Measurements from ENCODE around the gene FOXJ1. TPM values are rescaled to one million over a fixed set of nuclear protein-coding genes. Genes with fewer than 3 reads are reported as not detected.

FOXJ1 gene
- total and polyA plus RNA-seq, 4 experiments from 2014 or later = 0.19 to 0.20 TPM; not detected in 2

DNA sequence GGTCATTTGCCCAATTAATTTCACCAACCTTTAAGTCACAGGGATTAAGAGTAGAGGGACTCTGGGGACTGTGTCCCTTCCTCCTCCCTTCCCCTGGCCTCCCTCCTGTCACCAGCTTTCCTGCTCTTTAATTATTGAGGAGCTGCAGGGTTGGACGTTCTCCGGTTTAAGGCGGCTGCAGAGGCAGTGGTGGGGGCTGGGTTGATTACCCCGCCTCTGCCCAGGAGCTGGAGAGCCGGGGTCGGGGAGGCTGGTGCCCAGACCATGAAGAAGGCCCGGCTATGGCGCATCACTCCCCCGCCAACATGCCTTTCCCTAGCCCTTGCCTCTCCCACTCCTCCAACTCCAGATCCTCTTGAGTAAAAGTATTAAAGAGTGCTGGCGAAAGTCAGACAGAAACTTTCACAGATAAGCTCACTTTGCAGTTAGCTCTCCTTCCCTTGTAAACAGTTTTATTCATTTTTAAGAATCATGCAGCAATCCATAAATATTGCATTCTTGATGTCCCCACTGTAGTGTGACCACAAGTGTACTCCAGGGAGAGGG is 1.1 kb upstream of the FOXJ1 start:
- peak overlapping the region; percentile 37 to 94 (median 83) for H3K4me3 Mint-ChIP-seq
- peak overlapping the region; percentile 82 to 94 (median 87) for H3K27ac Mint-ChIP-seq
- Histone ChIP-seq H3K4me1 (ENCODE audit: insufficient read depth, low read length) (peaks cover 73% of the 10 kb centered on the region), H3K27ac (ENCODE audit: low read depth, low read length) (no peak overlapping the region), H3K9me3 (ENCODE audit: control insufficient read depth in 1 of 2, low read length in 2 of 2) (no peaks in the 10 kb centered on the region), H3K27me3 (ENCODE audit: insufficient read depth, low read length) (peaks cover 4% of the 10 kb centered on the region), H3K4me3 (ENCODE audit: low read length in 2 of 2) (no peak overlapping the region), H3K36me3 (ENCODE audit: insufficient read depth, low read length) (no peaks in the 10 kb centered on the region)
- no peaks in the 10 kb centered on the region for H3K9me3 Mint-ChIP-seq
- intact Hi-C loops (cut with micrococcal nuclease) = no loop called here
- CTCF ChIA-PET (ENCODE audit: partially characterized antibody) = interaction anchor here (0.9 to 18.1 kb wide), 6 partner anchors 10 to 137 kb away, joined by 3 to 214 read pairs (median 8); no protein-coding TSS in a partner anchor
- peaks cover 39 to 70% (median 54%) of the 10 kb centered on the region in 4 donors for H3K4me1 Mint-ChIP-seq
- DNase-seq = no peak
- H3K27me3 Mint-ChIP-seq = peaks cover 3% of the 10 kb centered on the region in 2 donors
- POLR2A ChIA-PET (ENCODE audit: partially characterized antibody) = interaction anchor here (0.7 to 8.1 kb wide), 11 partner anchors 10 to 127 kb away, joined by 3 to 157 read pairs (median 4); partner anchors contain the start of genes EXOC7 and UBALD2
- H3K36me3 Mint-ChIP-seq = no peaks in the 10 kb centered on the region

DNA sequence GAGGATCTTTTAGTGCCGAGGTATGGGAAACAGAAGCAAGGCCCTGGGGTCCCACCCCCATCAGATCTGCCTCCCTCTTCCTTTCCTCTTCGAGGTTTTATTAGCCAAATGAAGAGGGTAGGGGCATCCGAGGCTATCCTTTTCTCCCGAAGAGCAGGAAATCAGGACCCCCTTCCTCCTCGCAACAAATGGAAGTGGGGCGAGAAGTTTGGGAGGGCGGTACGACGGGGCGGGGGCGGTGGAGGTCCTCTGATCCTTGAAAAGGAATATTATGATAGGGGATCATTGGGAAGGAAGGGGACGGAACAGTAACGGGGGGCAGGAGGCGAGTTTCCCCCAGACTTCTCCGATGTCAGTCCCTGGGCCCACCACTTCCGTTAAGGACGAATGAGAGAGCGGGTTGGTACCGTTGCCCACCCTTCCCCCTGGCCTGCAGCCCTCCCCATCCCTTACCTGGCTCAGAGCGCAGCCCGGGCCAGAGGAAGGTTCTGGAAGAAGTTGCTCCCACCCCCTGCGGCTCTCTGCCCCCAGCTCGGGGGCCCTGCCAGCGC is 309 bp downstream of the FOXJ1 start:
- Histone ChIP-seq H3K9me3 (ENCODE audit: control insufficient read depth in 1 of 2, low read length in 2 of 2) (no peaks in the 10 kb centered on the region), H3K27me3 (ENCODE audit: insufficient read depth, low read length) (peaks cover 4% of the 10 kb centered on the region), H3K36me3 (ENCODE audit: insufficient read depth, low read length) (no peaks in the 10 kb centered on the region), H3K4me1 (ENCODE audit: insufficient read depth, low read length) (peaks cover 59% of the 10 kb centered on the region), H3K27ac (ENCODE audit: low read depth, low read length) (no peak overlapping the region), H3K4me3 (ENCODE audit: low read length in 2 of 2) (peak overlapping the region in 1 of 2 donors; percentile 48)
- Mint-ChIP-seq H3K36me3 (no peaks in the 10 kb centered on the region), H3K4me3 (peak overlapping the region; percentile 55 to 94 (median 84)), H3K9me3 (no peaks in the 10 kb centered on the region), H3K27me3 (peaks cover 3% of the 10 kb centered on the region in 2 donors), H3K27ac (peak overlapping the region in 5 of 7 donors; percentile 46 to 83 (median 75)), H3K4me1 (peaks cover 34 to 56% (median 45%) of the 10 kb centered on the region in 4 donors)
- intact Hi-C loops (cut with micrococcal nuclease) = loop anchor here (1.0 kb wide), 1 partner anchor 139 kb away; no protein-coding TSS in a partner anchor
- CTCF ChIA-PET (ENCODE audit: partially characterized antibody) = interaction anchor here (0.8 to 18.1 kb wide), 4 partner anchors 10 to 139 kb away, joined by 3 to 214 read pairs (median 22); no protein-coding TSS in a partner anchor
- DNase-seq = no peak
- POLR2A ChIA-PET (ENCODE audit: partially characterized antibody) = interaction anchor here (0.6 to 8.1 kb wide), 13 partner anchors 11 to 152 kb away, joined by 3 to 157 read pairs (median 4); partner anchors contain the start of gene UBALD2

DNA sequence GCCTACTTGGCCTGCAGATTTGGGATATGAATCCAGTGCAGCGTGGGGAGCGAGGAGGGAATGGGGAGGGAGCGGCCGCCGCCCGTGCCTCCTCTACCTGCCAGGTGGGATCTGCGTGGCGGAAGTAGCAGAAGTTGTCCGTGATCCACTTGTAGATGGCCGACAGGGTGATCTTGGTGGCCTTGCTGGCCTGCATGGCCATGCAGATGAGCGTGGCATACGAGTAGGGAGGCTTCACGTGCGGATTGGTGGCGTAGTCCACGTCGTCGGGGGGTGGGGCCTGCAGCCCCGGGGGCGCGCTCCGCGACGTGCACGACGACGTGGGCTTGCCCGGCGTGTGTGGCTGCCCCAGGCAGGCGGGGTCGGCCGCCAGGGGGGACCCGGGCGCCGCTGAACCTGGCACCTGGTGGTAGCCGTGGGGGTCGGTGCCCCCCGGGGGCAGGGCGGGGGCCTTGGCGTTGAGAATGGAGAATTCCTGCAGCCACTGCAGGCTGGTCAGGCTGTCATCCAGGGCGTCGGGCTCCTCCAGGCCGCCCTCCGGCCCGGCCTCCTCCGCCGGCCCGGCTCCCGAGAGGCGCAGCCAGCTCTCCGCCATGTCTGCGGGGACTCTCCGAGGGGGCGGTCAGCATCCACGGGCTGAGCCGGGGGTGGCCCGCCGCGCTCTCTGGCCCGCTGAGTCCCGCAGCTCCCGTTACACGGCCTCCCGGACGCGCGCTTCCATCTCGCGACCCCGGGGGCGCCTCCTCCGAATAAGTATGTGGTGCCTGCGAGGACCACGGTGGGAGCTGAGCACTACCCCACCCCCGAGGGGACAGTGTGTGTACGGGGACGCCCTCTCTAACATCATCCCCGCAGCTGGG is 1.0 kb downstream of the FOXJ1 start:
- peaks cover 59% of the 10 kb centered on the region for H3K4me1 ChIP-seq (ENCODE audit: insufficient read depth, low read length)
- peak in 3 of 5 donors; percentile 24 to 35 (median 29) for DNase-seq
- intact Hi-C loops (cut with micrococcal nuclease) = loop anchor here (1.0 kb wide), 1 partner anchor 139 kb away; no protein-coding TSS in a partner anchor
- H3K36me3 ChIP-seq (ENCODE audit: insufficient read depth, low read length) = no peaks in the 10 kb centered on the region
- ChIA-PET POLR2A (ENCODE audit: partially characterized antibody) (interaction anchor here (1.0 to 8.1 kb wide), 7 partner anchors 12 to 140 kb away, joined by 3 to 157 read pairs (median 11); partner anchors contain the start of gene UBALD2), CTCF (ENCODE audit: partially characterized antibody) (interaction anchor here (0.8 to 18.1 kb wide), 4 partner anchors 10 to 140 kb away, joined by 3 to 214 read pairs (median 22); no protein-coding TSS in a partner anchor)
- peaks cover 4% of the 10 kb centered on the region for H3K27me3 ChIP-seq (ENCODE audit: insufficient read depth, low read length)
- peak overlapping the region in 1 of 2 donors; percentile 48 for H3K4me3 ChIP-seq (ENCODE audit: low read length in 2 of 2)
- H3K9me3 ChIP-seq (ENCODE audit: control insufficient read depth in 1 of 2, low read length in 2 of 2) = no peaks in the 10 kb centered on the region
- Mint-ChIP-seq H3K9me3 (no peaks in the 10 kb centered on the region), H3K4me1 (peaks cover 30 to 53% (median 39%) of the 10 kb centered on the region in 4 donors), H3K36me3 (no peaks in the 10 kb centered on the region), H3K27ac (peak overlapping the region in 5 of 7 donors; percentile 46 to 83 (median 75)), H3K4me3 (peak overlapping the region; percentile 55 to 90 (median 84)), H3K27me3 (peaks cover 3% of the 10 kb centered on the region in 2 donors)
- H3K27ac ChIP-seq (ENCODE audit: low read depth, low read length) = no peak overlapping the region

DNA sequence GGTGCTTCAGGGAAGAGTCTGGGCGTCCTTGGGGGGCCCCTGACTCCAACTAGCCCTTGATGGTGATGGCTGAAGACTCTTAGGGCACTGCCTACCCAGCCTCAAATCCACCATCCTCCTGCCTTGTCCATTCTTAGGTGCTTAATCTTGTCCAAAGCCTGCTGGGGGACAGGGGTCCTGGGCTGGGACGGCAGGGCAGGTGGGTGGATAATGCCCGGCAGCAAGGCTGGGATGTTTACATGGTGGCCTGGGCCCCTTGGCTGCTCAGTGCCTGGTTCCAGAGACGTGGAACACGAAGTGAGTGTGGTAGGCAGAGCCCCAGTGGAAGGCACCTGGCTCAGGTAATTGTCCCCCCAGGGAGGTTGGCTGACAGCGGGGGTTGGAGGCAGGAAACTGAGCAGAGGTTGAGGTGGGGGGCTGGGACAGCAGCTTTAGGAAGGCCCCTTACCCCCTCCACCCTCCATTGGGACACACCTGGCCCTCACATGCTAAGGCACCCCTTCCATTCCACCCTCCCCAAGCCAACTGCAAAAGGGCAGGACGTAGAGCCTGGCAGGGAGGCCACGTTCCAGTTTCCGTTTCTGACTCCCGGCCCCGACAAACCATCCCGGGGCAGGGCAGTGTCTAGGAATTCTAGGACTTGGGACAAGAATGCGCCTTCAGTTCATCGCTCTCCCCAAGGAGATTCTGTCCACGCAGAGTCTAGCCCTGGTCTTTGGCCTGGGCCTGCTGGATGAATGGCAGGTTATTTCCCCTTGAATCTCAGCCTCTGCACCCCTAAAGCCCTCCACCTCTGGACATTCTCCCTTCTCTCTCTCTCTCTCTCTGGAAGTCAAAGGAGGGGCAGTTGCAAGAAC is 1.9 kb downstream of the FOXJ1 start:
- ChIA-PET CTCF (ENCODE audit: partially characterized antibody) (no interaction called here), POLR2A (ENCODE audit: partially characterized antibody) (interaction anchor here (0.9 kb wide), 1 partner anchor 82 kb away, joined by 3 read pairs; no protein-coding TSS in a partner anchor)
- Mint-ChIP-seq H3K4me3 (peak overlapping the region in 2 of 8 donors; percentile 72 to 73), H3K27me3 (peaks cover 3% of the 10 kb centered on the region in 2 donors), H3K36me3 (no peaks in the 10 kb centered on the region), H3K9me3 (no peaks in the 10 kb centered on the region), H3K27ac (peak overlapping the region in 2 of 7 donors; percentile 53 to 57), H3K4me1 (peaks cover 24 to 46% (median 33%) of the 10 kb centered on the region in 4 donors)
- H3K9me3 ChIP-seq (ENCODE audit: control insufficient read depth in 1 of 2, low read length in 2 of 2) = no peaks in the 10 kb centered on the region
- H3K4me1 ChIP-seq (ENCODE audit: insufficient read depth, low read length) = peaks cover 52% of the 10 kb centered on the region
- no peak overlapping the region for H3K4me3 ChIP-seq (ENCODE audit: low read length in 2 of 2)
- no peak overlapping the region for H3K27ac ChIP-seq (ENCODE audit: low read depth, low read length)
- no peak for DNase-seq
- intact Hi-C loops (cut with micrococcal nuclease) = no loop called here
- peaks cover 4% of the 10 kb centered on the region for H3K27me3 ChIP-seq (ENCODE audit: insufficient read depth, low read length)
- H3K36me3 ChIP-seq (ENCODE audit: insufficient read depth, low read length) = no peaks in the 10 kb centered on the region

DNA sequence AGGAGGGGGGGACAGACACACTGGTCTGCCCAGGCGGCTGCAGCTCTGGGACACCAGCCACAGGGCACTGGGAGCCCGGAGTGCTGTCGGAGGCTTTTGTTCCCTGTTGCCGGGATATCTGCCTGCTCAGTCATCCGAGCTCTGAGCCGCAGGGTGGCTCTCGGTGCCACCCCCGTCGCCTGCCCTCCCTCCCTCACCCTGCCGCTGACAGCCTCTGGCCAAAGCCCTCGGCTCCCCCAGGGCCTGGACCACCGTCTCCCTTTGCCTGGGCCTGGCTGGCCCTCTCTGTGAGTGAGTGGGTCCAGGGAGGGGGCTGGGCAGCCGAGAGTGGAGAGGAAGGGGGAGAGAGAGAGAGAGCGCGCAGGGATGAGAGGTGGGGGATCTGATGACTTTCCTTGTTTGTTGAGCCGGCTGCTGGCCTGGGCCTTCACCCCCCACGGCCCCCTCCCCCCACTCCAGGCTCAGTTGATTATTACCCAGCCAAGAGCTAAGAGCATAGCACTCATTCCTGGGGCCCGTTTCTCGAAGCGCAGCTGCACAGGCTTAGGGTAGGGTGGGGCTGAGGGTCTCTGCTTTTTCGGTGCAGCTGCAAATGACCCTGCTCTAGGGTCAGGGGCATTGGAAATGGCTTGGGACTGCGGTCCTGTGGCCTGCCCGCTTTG is 2.7 kb downstream of the FOXJ1 start:
- ChIA-PET CTCF (ENCODE audit: partially characterized antibody) (no interaction called here), POLR2A (ENCODE audit: partially characterized antibody) (interaction anchor here (0.9 kb wide), 1 partner anchor 83 kb away, joined by 3 read pairs; no protein-coding TSS in a partner anchor)
- Histone ChIP-seq H3K4me3 (ENCODE audit: low read length in 2 of 2) (no peak overlapping the region), H3K4me1 (ENCODE audit: insufficient read depth, low read length) (peaks cover 48% of the 10 kb centered on the region), H3K9me3 (ENCODE audit: control insufficient read depth in 1 of 2, low read length in 2 of 2) (no peaks in the 10 kb centered on the region), H3K27me3 (ENCODE audit: insufficient read depth, low read length) (peaks cover 4% of the 10 kb centered on the region), H3K27ac (ENCODE audit: low read depth, low read length) (no peak overlapping the region), H3K36me3 (ENCODE audit: insufficient read depth, low read length) (no peaks in the 10 kb centered on the region)
- Mint-ChIP-seq H3K9me3 (no peaks in the 10 kb centered on the region), H3K27me3 (peaks cover 3% of the 10 kb centered on the region in 2 donors), H3K27ac (no peak overlapping the region), H3K4me3 (no peak overlapping the region), H3K4me1 (peaks cover 23 to 45% (median 33%) of the 10 kb centered on the region in 4 donors), H3K36me3 (no peaks in the 10 kb centered on the region)
- intact Hi-C loops (cut with micrococcal nuclease) = no loop called here
- no peak for DNase-seq
